ENCODE measurements around the gene TMED10.
"Not testable (repeated sequence)": the region's sequence is repeated elsewhere in the genome, so short reads cannot be mapped to it uniquely, and the experiment has no call there.

The TMED10 gene

GRCh38 chr14:75127474-75127820 lies 49.0 kb downstream of the TMED10 start:
- not testable (repeated sequence) for DNase-seq (ENCODE audit: low spot score)

- peak; percentile 94 for DNase-seq (ENCODE audit: low spot score)
These were observed 49.5 kb downstream of the TMED10 start, which contains the start of gene NEK9 for GRCh38 chr14:75126679-75127473. Gene NEK9 (minus strand): TSS chr14:75127048. CDS start chr14:75126921, 127 bp downstream.

GRCh38 chr14:75126121-75126544 lies 50.3 kb downstream of the TMED10 start:
- DNase-seq (ENCODE audit: low spot score), result no peak

GRCh38 chr14:75125617-75126016 lies 50.8 kb downstream of the TMED10 start:
- no peak for DNase-seq (ENCODE audit: low spot score)

GRCh38 chr14:75123991-75124390 lies 52.4 kb downstream of the TMED10 start:
- DNase-seq (ENCODE audit: low spot score), result no peak

GRCh38 chr14:75121552-75121951 lies 54.9 kb downstream of the TMED10 start:
- no peak for DNase-seq (ENCODE audit: low spot score)

GRCh38 chr14:75120541-75121291 lies 55.7 kb downstream of the TMED10 start:
- DNase-seq (ENCODE audit: low spot score), result no peak

- no peak for DNase-seq (ENCODE audit: low spot score)
These were observed 57.4 kb downstream of the TMED10 start for GRCh38 chr14:75119056-75119455.

- no peak for DNase-seq (ENCODE audit: low spot score)
These were observed 62.4 kb downstream of the TMED10 start for GRCh38 chr14:75113932-75114539.

- no peak for DNase-seq (ENCODE audit: low spot score)
These were observed 66.5 kb downstream of the TMED10 start for GRCh38 chr14:75109877-75110276.

- no peak for DNase-seq (ENCODE audit: low spot score)
These were observed 69.2 kb downstream of the TMED10 start for GRCh38 chr14:75107186-75107585.

GRCh38 chr14:75101491-75101890 lies 74.9 kb downstream of the TMED10 start:
- DNase-seq (ENCODE audit: low spot score), result no peak

- no peak for DNase-seq (ENCODE audit: low spot score)
These were observed 77.7 kb downstream of the TMED10 start for GRCh38 chr14:75098682-75099081.

GRCh38 chr14:75098212-75098611 lies 78.2 kb downstream of the TMED10 start:
- no peak for DNase-seq (ENCODE audit: low spot score)

GRCh38 chr14:75096959-75097358 lies 79.5 kb downstream of the TMED10 start:
- DNase-seq (ENCODE audit: low spot score), result no peak

- no peak for DNase-seq (ENCODE audit: low spot score)
These were observed 80.7 kb downstream of the TMED10 start for GRCh38 chr14:75095690-75096089.

- DNase-seq (ENCODE audit: low spot score), result no peak
These were observed 81.5 kb downstream of the TMED10 start for GRCh38 chr14:75094896-75095295.

- DNase-seq (ENCODE audit: low spot score), result no peak
These were observed 83.7 kb downstream of the TMED10 start for GRCh38 chr14:75092698-75093097.

GRCh38 chr14:75091251-75091650 lies 85.2 kb downstream of the TMED10 start:
- DNase-seq (ENCODE audit: low spot score), result no peak

- no peak for DNase-seq (ENCODE audit: low spot score)
These were observed 86.1 kb downstream of the TMED10 start for GRCh38 chr14:75090353-75090752.

- peak; percentile 75 for DNase-seq (ENCODE audit: low spot score)
These were observed 87.6 kb downstream of the TMED10 start for GRCh38 chr14:75088566-75089373.

GRCh38 chr14:75088153-75088552 lies 88.3 kb downstream of the TMED10 start:
- DNase-seq (ENCODE audit: low spot score), result no peak
